Stimulated activated CD8-positive, alpha-beta memory T cell treated with anti-CD3 and anti-CD28 coated beads, Interleukin-15, amount 100 ng/mL, for 24 hours (primary cell): ENCODE measurements around the gene ALKBH3.

Source experiments
- DNase-seq: peaks from one replicate; pipeline ENCODE4 v3.0.0-alpha.2; 2020; ENCODE audit warnings: low read depth

Gene ALKBH3

DNA sequence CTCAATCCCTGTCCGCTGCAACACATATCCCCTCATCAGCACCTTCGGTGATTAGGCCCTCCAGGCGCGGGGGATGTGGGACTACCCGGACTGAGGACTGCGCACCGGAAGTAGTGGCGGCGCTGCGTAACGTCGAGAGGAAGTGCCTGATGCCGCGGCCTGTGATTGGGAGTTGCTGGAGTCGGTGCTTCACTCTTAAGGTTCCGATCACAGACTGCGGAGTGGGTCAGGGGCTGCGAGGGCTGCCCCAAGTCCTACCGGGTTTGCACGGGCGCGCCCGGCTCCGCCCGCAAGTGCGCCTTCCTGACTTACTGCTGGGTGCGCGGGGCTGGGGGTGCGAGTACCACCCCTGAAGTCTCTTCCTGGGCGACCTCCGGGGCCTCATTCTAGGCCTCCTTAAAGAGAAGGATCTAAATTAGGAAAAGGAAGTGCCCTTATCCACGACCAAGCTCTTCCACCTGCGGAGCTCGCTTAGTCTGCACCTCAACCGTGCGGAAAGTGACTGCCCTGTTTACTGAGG lies at the start of gene ALKBH3:
ALKBH3 (plus strand) TSS at position 192 of the 520 bp plus-strand sequence. CDS start 1,822 bp downstream, outside the sequence.
- peak; percentile 84 for DNase-seq

DNA sequence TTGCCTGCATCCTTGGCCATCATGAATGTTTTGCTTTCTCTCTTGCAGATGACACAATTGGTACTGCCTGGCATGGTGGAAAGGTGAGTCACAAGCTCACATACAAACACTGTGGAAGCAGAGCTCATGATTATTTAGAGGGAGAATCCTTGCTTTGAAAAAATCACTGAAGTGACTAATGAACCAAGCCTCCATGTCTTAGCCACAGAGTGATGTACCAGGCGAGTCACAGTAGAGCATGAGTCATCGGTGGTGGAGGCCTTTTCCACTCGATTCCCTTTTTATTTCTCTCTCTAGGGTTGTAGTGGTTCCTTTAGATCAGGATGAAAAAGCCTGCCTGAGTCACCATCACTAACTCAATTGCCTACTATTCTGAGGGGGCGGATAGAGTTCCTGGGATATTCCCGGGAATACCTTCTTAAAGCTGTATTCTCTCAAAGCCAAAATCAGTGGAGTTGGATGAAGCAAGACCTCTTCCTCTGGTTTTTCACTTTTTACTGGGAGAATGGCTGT lies 49.6 kb upstream of the ALKBH3 start:
- DNase-seq, result peak; percentile 6

DNA sequence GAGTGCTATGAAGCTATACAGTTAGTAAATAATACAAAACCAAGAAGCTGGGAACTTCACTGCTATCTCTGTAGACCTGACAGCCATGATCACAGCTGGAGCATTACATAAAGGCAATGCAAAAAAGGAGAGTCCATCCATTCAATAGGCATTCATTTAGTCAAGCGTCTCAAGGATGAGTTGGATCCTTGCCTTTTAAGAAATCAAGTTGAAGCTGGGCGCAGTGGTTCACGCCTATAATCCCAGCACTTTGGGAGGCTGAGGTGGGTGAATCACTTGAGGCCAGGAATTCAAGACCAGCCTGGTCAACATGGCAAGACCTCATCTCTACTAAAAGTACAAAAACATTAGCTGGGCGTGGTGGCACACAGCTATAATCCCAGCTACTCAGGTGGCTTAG lies 48.1 kb upstream of the ALKBH3 start:
- no peak for DNase-seq

DNA sequence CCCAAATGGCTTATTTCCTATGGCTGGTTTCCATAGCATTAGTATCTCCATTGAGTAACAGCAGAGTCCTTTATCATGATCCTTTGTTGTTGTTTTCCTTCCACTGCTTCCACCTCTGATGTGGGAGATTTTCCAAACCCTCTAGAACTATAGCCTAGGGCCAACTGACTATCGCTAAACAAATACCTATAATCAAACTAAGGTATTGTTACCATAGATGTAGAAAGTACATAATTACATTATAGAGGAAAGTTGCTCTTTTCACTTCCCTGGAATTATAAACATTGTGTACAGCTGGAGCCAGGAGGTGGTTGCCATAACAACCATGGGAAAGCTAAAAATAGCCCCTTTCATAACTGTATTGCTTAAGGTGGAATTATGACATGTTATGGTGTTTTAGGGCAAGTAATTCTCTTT lies 47.0 kb upstream of the ALKBH3 start:
- no peak for DNase-seq

DNA sequence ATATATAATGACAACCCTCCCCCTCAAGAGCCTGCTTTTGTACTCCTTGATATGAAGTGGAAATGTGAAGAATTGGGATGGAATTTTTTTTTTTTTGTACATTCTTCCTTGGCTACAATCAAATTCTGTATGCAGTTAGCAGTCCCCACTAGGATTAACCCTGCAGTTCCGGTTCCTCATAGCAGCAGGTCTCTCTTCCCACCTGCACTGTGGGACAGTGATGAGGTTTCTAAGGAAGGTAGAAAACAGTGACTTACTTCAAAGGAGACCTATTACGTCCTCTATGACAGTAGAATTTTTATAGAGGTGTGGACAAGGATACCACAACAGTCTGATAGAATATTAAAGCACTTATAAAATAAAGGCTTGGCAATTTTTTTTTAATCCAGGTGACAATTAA lies 46.3 kb upstream of the ALKBH3 start:
- DNase-seq, result no peak

DNA sequence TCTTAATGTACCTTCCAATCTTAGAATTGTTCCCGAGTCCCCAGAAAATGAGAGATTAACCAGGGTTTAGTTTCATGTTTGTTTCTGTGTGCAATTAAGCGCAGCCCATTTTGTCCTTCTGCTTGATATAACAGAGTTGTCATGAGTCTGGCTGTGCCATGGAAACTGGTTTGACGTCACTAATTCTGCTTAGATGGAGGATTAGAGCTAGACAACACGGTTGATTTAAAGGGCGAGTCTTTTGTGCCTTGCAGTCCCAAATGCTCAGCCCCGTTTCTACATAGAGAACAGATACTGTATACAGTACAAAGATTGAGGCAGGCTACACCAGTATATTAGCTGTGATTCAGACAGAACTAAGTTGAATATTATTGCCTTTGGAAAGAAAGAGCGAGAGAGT lies 45.5 kb upstream of the ALKBH3 start:
- DNase-seq, result no peak

DNA sequence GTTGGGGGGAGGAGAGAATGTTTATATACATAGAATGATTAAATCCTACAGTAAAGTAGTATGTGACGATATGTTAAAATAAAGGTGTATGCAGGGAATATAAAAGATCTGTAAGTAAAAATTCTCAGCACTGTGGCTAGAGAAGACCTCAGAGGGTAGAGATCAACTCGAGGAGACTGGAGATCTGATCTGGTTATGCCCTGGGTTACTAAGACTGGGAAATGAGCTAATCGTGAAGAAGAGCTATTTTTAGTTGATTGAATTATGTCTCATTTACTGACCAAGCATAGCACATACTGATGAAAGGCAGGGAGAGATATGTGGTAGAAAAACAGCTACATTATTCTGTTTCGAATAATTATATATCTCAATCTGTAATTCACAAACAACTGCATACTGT lies 42.8 kb upstream of the ALKBH3 start:
- DNase-seq, result no peak

DNA sequence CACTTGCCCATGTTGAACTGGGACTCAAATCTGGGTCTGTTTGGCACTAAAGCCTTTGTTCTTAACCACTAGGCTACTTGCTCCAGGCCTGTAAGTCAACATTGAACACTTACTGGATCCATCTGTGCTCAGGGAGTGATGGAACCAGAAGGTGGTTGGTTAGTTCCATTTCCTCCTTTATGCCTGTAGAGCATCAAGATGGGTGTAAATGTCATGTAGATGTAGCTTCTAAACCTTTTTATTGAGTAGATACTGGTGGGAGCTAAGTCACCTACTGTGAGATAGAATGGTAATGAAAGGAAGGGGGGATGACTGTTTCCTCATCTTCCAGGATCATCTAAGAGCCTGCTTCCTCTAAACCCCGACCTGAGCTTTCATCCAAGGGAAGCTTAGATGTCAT lies 38.6 kb upstream of the ALKBH3 start:
- no peak for DNase-seq

DNA sequence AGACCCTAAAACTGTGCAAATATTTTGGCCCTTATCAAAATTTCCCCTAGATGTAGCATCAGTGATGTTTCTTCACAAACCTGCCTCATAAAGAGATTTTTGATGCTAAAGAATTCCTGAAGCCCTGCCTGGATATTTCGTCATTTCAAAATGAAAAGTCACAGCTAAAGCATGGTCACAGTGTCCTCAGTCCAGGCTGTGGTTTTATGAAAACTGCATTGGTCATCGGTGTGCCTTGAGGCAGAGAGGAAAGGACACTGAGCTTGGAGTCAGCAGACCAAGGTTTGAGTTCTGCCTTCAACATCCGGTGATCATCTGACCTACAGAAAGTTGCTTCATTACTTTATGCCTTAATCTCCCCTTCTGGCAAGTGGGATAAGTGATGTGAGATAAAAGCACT lies 34.8 kb upstream of the ALKBH3 start:
- no peak for DNase-seq

DNA sequence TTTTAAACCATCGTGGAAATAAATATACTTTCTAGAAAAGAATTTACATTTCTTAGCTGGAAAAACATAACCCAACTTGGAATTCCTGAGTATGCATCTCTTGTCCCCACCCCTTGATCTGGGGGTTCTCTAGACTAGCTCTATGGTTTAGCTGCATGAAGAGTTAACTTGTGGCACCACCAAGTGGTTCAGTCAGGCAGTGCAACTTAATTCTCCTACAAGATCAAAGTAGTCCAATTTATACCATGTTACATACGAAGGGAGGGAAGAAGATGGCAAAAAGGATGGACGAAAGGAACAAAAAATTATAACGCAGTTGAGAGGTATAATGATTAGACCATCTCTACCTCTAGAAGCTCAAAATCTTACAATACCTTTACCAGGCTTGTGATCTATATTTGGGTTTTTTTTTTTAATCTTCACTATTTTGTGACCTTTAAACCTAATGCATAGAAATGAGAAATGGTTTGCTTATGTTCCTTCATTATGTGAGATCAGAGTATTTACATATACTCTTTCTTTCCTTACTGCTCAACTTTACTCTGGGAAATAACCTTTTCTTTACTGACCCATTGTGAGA lies 28.5 kb upstream of the ALKBH3 start:
- DNase-seq, result no peak

DNA sequence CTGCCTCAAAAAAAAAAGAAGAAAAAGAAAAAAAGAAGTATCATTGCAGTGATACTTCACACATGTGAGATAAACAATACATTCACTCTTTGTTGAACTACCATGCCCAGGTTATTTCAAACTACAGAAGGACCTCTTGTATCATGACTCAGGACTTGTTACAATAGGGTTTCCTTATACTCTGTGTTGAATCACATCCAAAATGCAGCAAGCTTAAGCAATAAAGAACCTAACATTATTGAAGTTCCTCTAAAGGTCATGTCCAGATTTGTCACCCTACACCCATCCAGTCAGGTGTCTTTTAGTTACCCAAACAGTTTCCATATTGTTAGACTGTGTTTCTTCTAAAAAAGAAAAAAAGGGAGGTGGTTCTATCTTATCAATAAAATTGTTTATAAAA lies 26.9 kb upstream of the ALKBH3 start:
- no peak for DNase-seq

DNA sequence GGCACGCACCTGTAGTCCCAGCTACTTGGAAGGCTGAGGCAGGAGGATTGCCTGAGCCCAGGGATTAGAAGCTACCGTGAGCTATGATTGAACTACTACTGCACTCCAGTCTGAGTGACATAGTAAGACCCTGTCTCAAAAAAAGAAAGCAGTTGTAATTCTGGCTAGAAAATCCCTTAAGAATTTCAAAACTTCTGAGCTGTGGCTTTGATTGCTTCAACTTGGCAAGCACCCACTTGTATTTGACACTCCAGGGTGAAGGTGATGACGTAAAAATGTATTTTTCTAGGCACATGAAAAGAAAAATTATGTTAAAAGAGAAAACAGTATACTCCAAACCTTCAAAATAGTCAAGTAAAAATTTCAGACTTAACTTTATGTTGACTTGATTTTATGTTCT lies 23.6 kb upstream of the ALKBH3 start:
- no peak for DNase-seq

DNA sequence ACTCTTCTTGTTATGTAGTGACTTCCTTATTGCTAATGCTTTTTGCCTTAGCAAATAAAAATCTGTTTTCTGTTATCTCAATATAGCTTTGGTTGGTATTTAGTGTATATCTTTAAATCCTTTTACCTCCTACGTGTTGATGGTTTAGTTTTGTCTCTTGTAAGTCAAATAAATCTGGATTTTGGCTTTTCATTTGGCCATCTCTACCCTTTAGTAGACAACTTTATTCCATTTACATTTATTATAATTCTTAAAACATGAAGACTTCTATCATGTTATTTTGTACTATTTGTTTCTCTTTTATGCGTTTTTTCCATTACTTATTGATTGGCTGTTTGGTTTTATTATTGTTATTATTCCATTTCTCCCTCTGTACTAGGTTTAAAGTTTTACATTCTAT lies 19.5 kb upstream of the ALKBH3 start:
- no peak for DNase-seq

DNA sequence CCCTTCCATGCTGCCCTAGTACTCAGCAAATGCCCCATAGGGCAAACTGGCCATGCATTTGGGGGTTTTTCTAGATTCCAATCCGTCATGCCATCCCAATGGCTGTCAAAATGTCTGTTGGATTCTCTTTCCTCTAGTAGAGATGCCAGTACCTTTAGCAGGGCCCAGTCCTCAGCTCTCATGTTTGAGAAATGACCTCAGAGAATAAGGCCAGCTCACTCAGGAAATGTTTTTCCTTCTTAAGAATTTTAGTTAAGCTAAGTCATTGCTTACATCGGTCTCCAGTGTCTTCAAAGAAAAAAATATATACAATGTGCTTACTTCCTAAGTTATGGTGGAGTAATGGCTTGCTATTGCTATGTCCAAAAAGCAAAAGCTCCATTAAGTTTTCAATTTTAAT lies 14.1 kb upstream of the ALKBH3 start:
- no peak for DNase-seq

DNA sequence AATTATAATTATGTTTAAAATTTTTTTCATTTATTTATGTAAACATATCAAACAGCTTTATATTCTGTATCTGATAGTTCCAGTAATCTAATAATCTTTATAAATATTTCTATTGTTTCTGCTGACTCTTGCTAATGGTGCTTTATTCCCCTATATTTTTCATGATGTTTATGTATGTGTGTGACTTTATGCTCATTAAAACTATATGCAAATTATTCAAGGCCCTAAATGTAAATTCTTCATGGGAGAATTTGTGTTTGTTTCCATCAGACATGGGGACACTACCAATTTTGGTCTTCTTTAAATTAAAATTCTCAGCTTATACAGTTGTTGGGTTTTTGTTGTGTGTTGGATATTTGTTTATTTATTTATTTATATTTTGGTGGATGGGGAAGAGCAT lies 13.7 kb upstream of the ALKBH3 start:
- no peak for DNase-seq

DNA sequence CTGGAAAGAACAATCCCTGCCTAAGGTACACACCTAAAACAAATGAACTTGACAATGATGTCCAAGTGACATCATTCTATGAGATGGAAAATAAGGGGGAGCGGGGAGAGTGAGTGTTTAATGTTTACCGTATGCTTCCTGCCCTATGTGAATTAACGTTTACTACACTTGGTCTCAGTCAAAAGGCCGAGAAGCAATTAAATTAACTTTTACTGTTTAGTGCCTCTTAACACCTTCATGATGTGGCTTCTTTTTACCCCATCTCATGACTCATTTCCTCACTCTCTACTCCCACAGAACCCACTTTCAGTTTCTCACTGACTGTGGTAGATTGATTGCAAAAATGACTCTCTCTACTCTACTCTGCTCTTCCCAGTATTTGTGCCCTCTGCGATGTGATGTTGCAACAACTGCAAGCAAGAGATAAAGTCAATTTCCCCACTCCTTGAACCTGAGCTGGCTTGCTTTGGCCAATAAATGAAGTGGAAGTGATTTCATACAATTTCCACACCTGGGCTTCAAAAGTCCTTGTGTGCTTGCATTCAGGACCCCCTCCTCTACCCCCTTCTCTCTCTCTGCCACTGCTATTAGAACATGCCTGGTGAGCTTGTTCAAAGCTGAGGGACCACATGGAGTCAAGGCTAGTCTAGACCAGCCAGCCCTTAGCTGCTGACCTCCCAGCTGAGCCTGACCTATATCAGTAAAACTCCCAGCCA lies 11.6 kb upstream of the ALKBH3 start:
- DNase-seq, result no peak

DNA sequence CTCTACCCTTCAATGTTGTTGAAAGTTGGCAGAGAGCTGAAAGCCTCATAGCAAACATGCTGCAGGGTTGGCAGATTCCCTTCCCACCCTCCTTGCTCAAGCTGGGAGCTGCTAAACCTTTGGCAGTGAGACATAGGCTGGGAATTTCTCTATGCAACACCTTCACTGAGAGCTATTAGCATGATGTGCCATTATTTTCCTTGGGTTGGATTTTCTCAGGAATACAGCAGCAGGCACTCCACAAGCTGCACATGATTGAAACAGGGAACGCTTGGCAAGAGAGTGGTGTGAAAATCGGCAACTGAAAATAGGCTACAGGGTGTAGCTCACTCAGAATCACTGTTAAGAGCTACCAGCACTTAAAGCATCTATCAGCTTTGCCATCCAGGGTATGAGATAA lies 9.6 kb upstream of the ALKBH3 start:
- no peak for DNase-seq

DNA sequence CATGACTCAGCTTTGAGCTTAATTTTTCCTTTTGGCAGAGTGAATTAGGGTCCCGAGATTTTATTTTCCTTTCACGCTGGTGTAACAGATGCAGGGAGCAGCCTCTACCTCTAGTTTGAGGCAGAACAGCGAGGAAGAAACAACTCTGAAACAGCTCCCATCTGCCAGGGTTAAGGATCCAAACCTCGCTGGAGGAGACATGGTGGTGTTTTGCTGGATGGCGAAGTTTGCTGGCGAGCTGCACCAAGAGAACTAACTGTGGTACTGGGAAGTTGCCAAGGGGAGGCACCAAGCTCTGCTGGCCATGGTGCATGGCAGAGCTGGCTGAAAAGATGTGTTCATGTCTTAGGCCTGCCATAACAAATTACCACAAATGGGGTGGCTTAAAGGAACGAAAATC lies 7.6 kb upstream of the ALKBH3 start:
- DNase-seq, result no peak

DNA sequence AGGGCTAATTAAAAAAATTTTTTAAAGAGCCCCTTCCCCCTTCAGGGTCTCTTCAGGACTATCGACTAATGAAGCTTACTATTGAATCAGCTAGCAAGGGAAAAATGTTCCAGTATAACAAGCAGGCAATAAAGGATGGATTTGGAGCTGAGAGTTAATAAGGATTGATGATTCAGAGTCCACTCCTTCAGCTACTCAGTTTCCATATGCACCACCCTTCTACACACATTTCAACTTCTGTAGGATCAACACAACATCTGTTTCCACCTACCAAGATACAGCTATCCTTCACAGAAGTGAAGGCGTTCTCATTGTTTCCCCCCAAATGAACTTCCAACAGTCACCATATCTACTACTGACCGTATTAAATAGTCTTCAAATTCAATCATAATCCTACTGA lies 6.6 kb upstream of the ALKBH3 start:
- DNase-seq, result no peak

DNA sequence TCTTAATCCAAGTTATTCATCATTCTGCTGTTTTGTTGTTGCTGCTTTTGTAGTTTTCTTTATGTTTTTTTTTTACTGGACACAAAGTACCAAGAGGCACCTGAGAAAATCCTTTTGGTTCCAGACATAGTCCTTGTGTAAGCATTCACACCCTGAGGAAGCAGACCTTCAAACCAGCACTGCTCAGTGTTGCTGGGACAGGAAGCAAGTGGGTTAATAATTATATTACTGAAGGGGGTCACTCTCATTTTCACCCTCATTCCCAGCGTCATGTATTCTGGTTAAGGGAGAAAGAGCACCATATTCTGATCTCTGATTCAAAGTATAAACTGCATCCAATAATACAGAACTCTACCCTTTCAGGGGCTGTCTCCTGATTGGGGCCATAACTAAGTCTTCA lies 5.9 kb upstream of the ALKBH3 start:
- DNase-seq, result no peak

DNA sequence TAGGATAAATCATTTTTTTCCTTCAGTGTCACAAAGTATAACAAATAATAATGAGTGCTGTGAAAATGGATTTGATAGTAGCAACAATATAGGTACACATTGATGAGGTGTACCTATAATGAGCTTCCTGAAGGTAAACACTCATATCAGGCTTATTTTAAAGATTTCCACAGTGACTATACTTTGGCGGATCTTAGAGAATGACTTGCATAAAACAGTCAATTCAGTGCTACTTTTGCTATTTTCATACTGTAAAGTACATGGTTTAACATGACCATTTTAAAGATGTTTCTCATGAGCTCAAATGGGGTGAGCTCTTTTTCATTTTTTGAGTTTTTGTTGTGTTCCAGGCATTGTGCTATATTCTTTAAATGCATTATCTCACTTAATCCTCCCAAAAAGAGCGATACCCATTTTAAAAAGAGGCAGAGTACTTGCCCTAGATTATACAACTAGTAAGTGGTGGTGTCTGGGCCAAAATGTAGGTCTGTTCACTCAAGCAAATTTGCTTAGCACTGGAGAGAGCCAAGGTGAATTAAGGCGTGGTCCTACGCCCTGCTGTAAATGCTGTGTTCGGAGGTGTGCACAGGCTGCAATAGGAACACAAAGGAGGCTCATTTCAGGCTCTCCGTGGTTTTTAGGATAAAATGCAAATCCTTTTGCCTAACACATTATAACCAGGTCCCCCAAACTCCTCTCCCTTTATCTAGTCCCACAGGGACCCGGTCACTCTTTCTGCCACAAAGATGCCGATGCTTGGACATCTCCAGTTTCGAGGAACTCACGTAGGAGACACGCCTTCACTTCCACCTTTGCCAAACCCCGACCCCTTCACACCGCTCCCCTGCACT lies 617 bp upstream of the ALKBH3 start:
- DNase-seq, result no peak

DNA sequence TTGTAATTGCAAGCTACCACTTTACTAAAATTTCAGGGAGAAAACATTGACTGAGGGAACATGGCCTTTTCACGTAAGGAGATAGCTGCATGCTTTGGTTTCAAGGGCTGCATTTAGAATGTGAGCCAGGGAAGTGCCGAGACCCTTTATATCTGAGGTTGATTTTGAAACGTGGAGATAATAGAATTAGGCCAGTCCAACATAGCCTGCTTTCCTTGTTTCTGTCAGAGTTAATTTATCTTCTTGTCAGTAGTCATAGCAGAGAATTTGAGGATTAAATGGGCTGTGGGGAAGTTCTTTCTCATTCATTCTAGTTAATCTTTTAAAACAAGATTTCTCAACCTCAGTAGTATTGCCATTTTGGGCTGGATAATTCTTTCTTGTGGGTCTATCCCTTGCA lies 12.2 kb downstream of the ALKBH3 start:
- no peak for DNase-seq

DNA sequence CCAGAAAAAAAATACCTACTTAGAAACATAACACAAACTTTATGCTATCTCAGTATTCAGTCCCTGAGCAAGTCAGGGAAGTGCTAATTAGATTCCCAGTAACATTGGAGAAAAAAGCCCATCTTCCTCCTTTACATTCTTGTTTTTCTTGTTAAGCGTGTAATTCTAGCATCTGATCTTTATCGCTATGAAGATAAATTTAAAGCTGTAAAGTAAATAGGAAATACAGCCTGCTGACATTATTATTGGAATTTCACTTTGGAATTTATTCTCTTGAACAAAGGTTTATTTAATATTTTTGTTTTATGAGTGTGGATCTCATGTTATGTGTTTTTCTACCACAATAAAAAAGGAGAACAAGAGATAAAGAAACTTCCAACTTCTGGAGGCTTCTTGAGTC lies 13.9 kb downstream of the ALKBH3 start:
- DNase-seq, result no peak
